ENCODE results near the gene ST7. TPM values are rescaled to one million over a fixed set of nuclear protein-coding genes. Genes with fewer than 3 reads are reported as not detected.

Gene ST7
- total and polyA plus RNA-seq, 2 of the 8 experiments (the other 6 are each of a cell fraction or from before 2014, with no cell fraction given), result 16.3 to 18.0 TPM

DNA sequence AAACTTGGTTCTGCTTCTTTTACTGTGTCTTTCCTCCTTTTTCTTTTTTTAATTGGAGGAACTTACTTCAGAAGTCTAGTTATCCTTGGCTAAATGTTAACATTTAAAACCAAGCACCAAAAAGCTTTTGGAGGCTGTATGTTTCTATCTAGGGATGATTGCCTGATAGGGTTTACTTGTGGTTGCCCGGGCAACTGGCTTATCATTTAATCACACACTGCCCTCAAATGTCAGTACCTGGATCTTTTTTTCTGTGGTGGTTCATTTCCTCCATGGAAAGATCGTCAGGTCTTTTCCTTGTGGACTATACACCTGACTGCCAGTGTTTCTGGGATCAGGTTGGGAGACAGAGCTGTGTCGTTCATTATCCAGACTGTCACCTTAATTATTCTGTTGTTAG is 196.4 kb downstream of the ST7 start:
- Histone ChIP-seq H3K18ac (ENCODE audit: extremely low read depth, low read length) (0 out of 2 replicates have a peak overlapping the region, but pooled peaks have one; percentile 62), H4K5ac (ENCODE audit: insufficient read length, low read depth, low read length) (no peak overlapping the region), H3K9me3 (ENCODE audit: insufficient read depth in 2 of 2, low read depth in 1 of 2, low read length in 1 of 2) (no peaks in the 10 kb centered on the region), H2BK120ac (replicated peaks; ENCODE audit: low read depth, low read length) (no peak overlapping the region), H2BK20ac (ENCODE audit: low read length) (no peak overlapping the region; the same call in 1 of the 2 replicates), H3K9ac (replicated peaks in 1 of 4; ENCODE audit: extremely low read depth in 1 of 4, low read depth in 3 of 4, low read length in 3 of 4) (no peak overlapping the region), H3K4me1 (replicated peaks in 1 of 4; ENCODE audit: control insufficient read depth in 3 of 4, insufficient read depth in 4 of 4, low read length in 3 of 4) (peaks cover 1 to 9% (median 4%) of the 10 kb centered on the region in 4 experiments; a peak in 4 of 7 replicates), H2BK5ac (ENCODE audit: low read depth, low read length) (no peak overlapping the region), H3K79me2 (ENCODE audit: control insufficient read depth in 1 of 2, insufficient read depth in 2 of 2, low read length in 2 of 2) (no peaks in the 10 kb centered on the region), H4K20me1 (replicated peaks in 1 of 2; ENCODE audit: control insufficient read depth in 1 of 2, insufficient read depth in 2 of 2, low read length in 2 of 2) (no peaks in the 10 kb centered on the region), H3K36me3 (ENCODE audit: control insufficient read depth in 2 of 4, insufficient read depth in 4 of 4, low read length in 3 of 4) (no peaks in the 10 kb centered on the region), H3K14ac (ENCODE audit: insufficient read length) (no peak overlapping the region), H3K27me3 (replicated peaks in 1 of 4; ENCODE audit: control insufficient read depth in 3 of 4, extremely low read depth in 1 of 4, insufficient read depth in 3 of 4, low read length in 3 of 4) (no peaks in the 10 kb centered on the region), H2AK5ac (ENCODE audit: low read depth, low read length) (no peak overlapping the region), H4K8ac (ENCODE audit: extremely low read depth, insufficient read depth, low read length) (no peak overlapping the region), H3K4me3 (ENCODE audit: extremely low read depth in 1 of 4, insufficient read depth in 2 of 4, low read depth in 3 of 4, low read length in 4 of 4) (no peak overlapping the region), H2BK15ac (ENCODE audit: low read length) (no peak overlapping the region), H3K4me2 (ENCODE audit: insufficient read depth in 1 of 2, low read depth in 2 of 2, low read length in 2 of 2) (no peak overlapping the region), H3K79me1 (ENCODE audit: low read depth, low read length) (no peaks in the 10 kb centered on the region), H3K4ac (replicated peaks; ENCODE audit: insufficient read length, low read depth, low read length) (no peak overlapping the region), H4K91ac (replicated peaks; ENCODE audit: insufficient read length, low read length) (no peak overlapping the region), H2AFZ (ENCODE audit: low read length) (no peak overlapping the region), H3K23ac (ENCODE audit: insufficient read length) (no peak overlapping the region), H3K27ac (ENCODE audit: low read depth, low read length) (no peak overlapping the region), H2BK12ac (ENCODE audit: low read depth, low read length) (peak overlapping the region; percentile 29; the same call in 1 of the 2 replicates), H3K56ac (replicated peaks; ENCODE audit: insufficient read length, low read depth, low read length) (no peak overlapping the region), H3K23me2 (ENCODE audit: low read depth, low read length) (no peaks in the 10 kb centered on the region; the same call in 1 of the 2 replicates)
- 85% methylated on average over 3 of the region's 3 CpGs; no CpG with 5 or more reads in 1 of the 2 experiments for WGBS, 2 experiments (ENCODE audit: extremely low coverage in 1 of 2, insufficient coverage in 1 of 2, insufficient read length in 1 of 2, insufficient replicate concordance in 2 of 2, low coverage in 1 of 2, low lambda C conversion rate in 2 of 2, missing lambda C conversion rate in 1 of 2)
- POLR2A ChIA-PET (ENCODE audit: partially characterized antibody), result no interaction called here
- TF ChIP-seq JUND (IDR thresholded peaks at IDR 0.05; ENCODE audit: low read length), result no peak
- TF ChIP-seq PHF8 (conservative IDR thresholded peaks at IDR 0.05; ENCODE audit: low read depth, low read length), result no peak
- TF ChIP-seq ZNF274 (IDR thresholded peaks at IDR 0.05; ENCODE audit: borderline replicate concordance, extremely low read depth, low read length), result no peak
- no peak for TF ChIP-seq GABPA (IDR thresholded peaks at IDR 0.05; ENCODE audit: borderline replicate concordance, insufficient read depth, low read length)
- no peak for TF ChIP-seq NANOG (IDR thresholded peaks at IDR 0.05; ENCODE audit: insufficient read depth, low read depth, low read length, poor library complexity, severe bottlenecking)
- TF ChIP-seq RAD21 (IDR thresholded peaks at IDR 0.05 in 1 of 2, conservative IDR thresholded peaks at IDR 0.05 in 1 of 2; ENCODE audit: low read depth in 2 of 2, low read length in 2 of 2), result no peak
- TF ChIP-seq, protein P1, sequence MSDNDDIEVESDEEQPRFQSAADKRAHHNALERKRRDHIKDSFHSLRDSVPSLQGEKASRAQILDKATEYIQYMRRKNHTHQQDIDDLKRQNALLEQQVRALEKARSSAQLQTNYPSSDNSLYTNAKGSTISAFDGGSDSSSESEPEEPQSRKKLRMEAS (IDR thresholded peaks at IDR 0.05), result no peak
- no peak for TF ChIP-seq SRF (IDR thresholded peaks at IDR 0.05; ENCODE audit: low read depth, low read length)
- no peak for TF ChIP-seq RXRA (IDR thresholded peaks at IDR 0.05; ENCODE audit: insufficient read depth, low read depth, low read length)
- TF ChIP-seq TAF7 (optimal IDR thresholded peaks at IDR 0.05; ENCODE audit: borderline replicate concordance, low read depth, low read length), result no peak
- no peak for TF ChIP-seq TAF1 (IDR thresholded peaks at IDR 0.05; ENCODE audit: low read depth, low read length)
- no peak for TF ChIP-seq TEAD4 (IDR thresholded peaks at IDR 0.05; ENCODE audit: low read depth, low read length)
- TF ChIP-seq KDM5A (IDR thresholded peaks at IDR 0.05; ENCODE audit: low read length), result no peak
- CTCF ChIA-PET (ENCODE audit: partially characterized antibody), result interaction anchor here (0.5 to 2.3 kb wide), 8 partner anchors 21 to 1016 kb away, joined by 3 to 6 read pairs (median 3); no protein-coding TSS in a partner anchor
- DNase-seq (ENCODE audit: low read depth in 1 of 2, low spot score in 2 of 2), result no peak
- no peak for FAIRE-seq

Measured in H1 (cell line).